Astrocyte (in vitro differentiated cells and primary cell): ENCODE measurements around the gene TMEM97.

Experiments used
- EZH2 ChIP-seq: IDR thresholded peaks from 2 replicates; pipeline ENCODE4 v1.6.1; 2012; ENCODE audit warnings: mild to moderate bottlenecking, low read length, inconsistent platforms; ENCODE audit not compliant: insufficient read depth
- TF ChIP-seq, protein P1 (sequence below): IDR thresholded peaks from 2 replicates; pipeline ENCODE4 v1.5.1; 2011; ENCODE audit warnings: low read depth, mild to moderate bottlenecking, inconsistent platforms, low read length, moderate library complexity; ENCODE audit not compliant: insufficient read depth

DNA sequence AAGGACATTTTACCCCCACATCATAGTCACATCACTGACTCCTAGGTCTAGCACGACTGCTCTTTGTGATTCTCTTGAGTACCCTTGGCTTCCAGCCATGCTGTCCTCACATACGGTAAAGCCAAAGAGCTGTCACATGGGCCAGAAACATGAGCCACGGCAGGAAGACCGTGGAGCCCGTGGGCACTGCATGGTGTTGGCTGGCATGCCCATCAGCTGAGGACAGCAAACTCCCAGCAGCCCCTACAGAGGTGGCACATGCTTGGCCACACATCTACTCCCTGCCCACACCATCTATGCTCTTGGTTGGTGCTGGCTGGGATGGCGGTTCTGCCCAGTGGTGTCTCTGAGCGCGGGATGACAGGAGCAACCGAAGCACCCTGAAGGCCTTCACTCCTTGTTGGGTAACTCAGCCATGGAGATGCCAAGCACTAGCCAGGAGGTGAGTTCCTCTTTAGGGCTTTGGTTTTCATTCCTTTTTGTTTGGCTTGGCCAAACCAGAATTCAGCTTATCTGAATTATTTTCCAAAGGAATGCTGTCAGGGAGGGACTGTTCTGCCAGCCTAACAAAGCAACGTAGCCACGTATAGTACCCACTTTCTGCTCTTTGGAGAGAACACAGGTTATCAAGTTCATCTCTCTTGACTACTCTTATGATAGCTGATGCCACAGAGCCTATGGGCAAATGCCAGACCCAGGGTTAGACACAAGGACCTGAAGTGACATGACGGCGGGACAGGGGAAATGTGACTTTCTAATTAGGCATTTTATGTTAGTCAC is 26.6 kb downstream of the TMEM97 start:
- TF ChIP-seq, protein P1, sequence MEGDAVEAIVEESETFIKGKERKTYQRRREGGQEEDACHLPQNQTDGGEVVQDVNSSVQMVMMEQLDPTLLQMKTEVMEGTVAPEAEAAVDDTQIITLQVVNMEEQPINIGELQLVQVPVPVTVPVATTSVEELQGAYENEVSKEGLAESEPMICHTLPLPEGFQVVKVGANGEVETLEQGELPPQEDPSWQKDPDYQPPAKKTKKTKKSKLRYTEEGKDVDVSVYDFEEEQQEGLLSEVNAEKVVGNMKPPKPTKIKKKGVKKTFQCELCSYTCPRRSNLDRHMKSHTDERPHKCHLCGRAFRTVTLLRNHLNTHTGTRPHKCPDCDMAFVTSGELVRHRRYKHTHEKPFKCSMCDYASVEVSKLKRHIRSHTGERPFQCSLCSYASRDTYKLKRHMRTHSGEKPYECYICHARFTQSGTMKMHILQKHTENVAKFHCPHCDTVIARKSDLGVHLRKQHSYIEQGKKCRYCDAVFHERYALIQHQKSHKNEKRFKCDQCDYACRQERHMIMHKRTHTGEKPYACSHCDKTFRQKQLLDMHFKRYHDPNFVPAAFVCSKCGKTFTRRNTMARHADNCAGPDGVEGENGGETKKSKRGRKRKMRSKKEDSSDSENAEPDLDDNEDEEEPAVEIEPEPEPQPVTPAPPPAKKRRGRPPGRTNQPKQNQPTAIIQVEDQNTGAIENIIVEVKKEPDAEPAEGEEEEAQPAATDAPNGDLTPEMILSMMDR, result no peak
- TF ChIP-seq EZH2, result no peak
